Measurements from ENCODE around the gene BUD23. TPM values are rescaled to one million over a fixed set of nuclear protein-coding genes. Genes with fewer than 3 reads are reported as not detected.

The BUD23 gene
- total and polyA plus RNA-seq, 2 experiments from 2014 or later = 62.1 to 117 TPM

DNA sequence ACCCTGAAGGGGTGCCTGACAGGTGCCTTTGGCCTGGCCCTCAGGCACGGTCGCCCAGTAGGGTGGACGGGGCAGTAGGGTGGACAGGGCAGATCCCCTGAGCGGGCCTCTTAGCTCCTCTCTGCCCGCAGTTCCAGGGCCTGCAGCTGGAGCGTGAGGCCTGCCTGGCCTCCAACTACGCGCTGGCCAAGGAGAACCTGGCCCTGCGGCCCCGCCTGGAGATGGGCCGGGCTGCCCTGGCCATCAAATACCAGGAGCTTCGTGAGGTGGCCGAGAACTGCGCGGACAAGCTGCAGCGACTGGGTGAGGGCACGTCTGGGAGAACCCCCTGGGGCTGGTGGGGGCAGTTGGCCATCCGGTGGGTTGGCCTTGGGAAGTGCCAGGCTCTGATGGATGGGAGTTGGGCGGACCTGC lies 14.1 kb upstream of the BUD23 start:
- H3K4me3 ChIP-seq = no peak overlapping the region; the same call in 1 of the 2 replicates
- H3K79me2 ChIP-seq (replicated peaks; ENCODE audit: insufficient read depth) = no peaks in the 10 kb centered on the region
- Mint-ChIP-seq H3K27me3 (ENCODE audit: insufficient read depth, low read depth, poor library complexity) (peaks cover 23% of the 10 kb centered on the region), H3K36me3 (ENCODE audit: low read depth) (peaks cover 3% of the 10 kb centered on the region; the same call in 1 of the 3 replicates), H3K4me1 (peaks cover 20% of the 10 kb centered on the region; the same call in 2 of the 3 replicates), H3K9me3 (no peaks in the 10 kb centered on the region), H3K4me3 (no peak overlapping the region), H3K27ac (no peak overlapping the region)
- H2AFZ ChIP-seq = no peak overlapping the region
- DNase-seq (ENCODE audit: low spot score) (no peak), ATAC-seq (no peak; the same call in 2 of the 3 replicates)
- no peaks in the 10 kb centered on the region; the same call in 1 of the 2 replicates for H4K20me1 ChIP-seq (replicated peaks; ENCODE audit: insufficient read depth)
- H3K4me2 ChIP-seq = peak overlapping the region; percentile 88
- TF ChIP-seq ZNF114 (CRISPR knock-in tag; IDR thresholded peaks at IDR 0.05) = no peak
- TF ChIP-seq POLR2AphosphoS5 (IDR thresholded peaks at IDR 0.05; ENCODE audit: low read depth) = no peak
- TF ChIP-seq, protein P1, sequence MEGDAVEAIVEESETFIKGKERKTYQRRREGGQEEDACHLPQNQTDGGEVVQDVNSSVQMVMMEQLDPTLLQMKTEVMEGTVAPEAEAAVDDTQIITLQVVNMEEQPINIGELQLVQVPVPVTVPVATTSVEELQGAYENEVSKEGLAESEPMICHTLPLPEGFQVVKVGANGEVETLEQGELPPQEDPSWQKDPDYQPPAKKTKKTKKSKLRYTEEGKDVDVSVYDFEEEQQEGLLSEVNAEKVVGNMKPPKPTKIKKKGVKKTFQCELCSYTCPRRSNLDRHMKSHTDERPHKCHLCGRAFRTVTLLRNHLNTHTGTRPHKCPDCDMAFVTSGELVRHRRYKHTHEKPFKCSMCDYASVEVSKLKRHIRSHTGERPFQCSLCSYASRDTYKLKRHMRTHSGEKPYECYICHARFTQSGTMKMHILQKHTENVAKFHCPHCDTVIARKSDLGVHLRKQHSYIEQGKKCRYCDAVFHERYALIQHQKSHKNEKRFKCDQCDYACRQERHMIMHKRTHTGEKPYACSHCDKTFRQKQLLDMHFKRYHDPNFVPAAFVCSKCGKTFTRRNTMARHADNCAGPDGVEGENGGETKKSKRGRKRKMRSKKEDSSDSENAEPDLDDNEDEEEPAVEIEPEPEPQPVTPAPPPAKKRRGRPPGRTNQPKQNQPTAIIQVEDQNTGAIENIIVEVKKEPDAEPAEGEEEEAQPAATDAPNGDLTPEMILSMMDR (conservative IDR thresholded peaks at IDR 0.05; ENCODE audit: low read depth in 2 of 2) = no peak
- TF ChIP-seq, protein P2, sequence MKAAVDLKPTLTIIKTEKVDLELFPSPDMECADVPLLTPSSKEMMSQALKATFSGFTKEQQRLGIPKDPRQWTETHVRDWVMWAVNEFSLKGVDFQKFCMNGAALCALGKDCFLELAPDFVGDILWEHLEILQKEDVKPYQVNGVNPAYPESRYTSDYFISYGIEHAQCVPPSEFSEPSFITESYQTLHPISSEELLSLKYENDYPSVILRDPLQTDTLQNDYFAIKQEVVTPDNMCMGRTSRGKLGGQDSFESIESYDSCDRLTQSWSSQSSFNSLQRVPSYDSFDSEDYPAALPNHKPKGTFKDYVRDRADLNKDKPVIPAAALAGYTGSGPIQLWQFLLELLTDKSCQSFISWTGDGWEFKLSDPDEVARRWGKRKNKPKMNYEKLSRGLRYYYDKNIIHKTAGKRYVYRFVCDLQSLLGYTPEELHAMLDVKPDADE (IDR thresholded peaks at IDR 0.05) = no peak
- TF ChIP-seq NANOG (IDR thresholded peaks at IDR 0.05; ENCODE audit: borderline replicate concordance) = no peak
- TF ChIP-seq JUNB (IDR thresholded peaks at IDR 0.05; ENCODE audit: unreplicated experiment) = no peak
- TF ChIP-seq EZH2phosphoT487 (IDR thresholded peaks at IDR 0.05; ENCODE audit: unreplicated experiment) = no peak
- TF ChIP-seq, protein P3, sequence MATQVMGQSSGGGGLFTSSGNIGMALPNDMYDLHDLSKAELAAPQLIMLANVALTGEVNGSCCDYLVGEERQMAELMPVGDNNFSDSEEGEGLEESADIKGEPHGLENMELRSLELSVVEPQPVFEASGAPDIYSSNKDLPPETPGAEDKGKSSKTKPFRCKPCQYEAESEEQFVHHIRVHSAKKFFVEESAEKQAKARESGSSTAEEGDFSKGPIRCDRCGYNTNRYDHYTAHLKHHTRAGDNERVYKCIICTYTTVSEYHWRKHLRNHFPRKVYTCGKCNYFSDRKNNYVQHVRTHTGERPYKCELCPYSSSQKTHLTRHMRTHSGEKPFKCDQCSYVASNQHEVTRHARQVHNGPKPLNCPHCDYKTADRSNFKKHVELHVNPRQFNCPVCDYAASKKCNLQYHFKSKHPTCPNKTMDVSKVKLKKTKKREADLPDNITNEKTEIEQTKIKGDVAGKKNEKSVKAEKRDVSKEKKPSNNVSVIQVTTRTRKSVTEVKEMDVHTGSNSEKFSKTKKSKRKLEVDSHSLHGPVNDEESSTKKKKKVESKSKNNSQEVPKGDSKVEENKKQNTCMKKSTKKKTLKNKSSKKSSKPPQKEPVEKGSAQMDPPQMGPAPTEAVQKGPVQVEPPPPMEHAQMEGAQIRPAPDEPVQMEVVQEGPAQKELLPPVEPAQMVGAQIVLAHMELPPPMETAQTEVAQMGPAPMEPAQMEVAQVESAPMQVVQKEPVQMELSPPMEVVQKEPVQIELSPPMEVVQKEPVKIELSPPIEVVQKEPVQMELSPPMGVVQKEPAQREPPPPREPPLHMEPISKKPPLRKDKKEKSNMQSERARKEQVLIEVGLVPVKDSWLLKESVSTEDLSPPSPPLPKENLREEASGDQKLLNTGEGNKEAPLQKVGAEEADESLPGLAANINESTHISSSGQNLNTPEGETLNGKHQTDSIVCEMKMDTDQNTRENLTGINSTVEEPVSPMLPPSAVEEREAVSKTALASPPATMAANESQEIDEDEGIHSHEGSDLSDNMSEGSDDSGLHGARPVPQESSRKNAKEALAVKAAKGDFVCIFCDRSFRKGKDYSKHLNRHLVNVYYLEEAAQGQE (IDR thresholded peaks at IDR 0.05; ENCODE audit: unreplicated experiment) = no peak
- no peak for TF ChIP-seq EZH2 (IDR thresholded peaks at IDR 0.05; ENCODE audit: low read depth, unreplicated experiment)
- TF ChIP-seq STAT1 (IDR thresholded peaks at IDR 0.05; ENCODE audit: unreplicated experiment) = no peak
- 0 out of 2 replicates have a peak, but pooled peaks cover 3% of the 10 kb centered on the region for H3F3A ChIP-seq (replicated peaks; ENCODE audit: low read depth)
- H3K4me1 ChIP-seq (ENCODE audit: insufficient read depth) = peaks cover 19% of the 10 kb centered on the region; the same call in 1 of the 2 replicates
- no peaks in the 10 kb centered on the region for H3K36me3 ChIP-seq (ENCODE audit: insufficient read depth)
- H3K27me3 ChIP-seq (ENCODE audit: insufficient read depth) = peaks cover 11% of the 10 kb centered on the region
- no peaks in the 10 kb centered on the region for H3K9me2 ChIP-seq (ENCODE audit: insufficient read depth)
- H3K27ac ChIP-seq (ENCODE audit: low read depth) = no peak overlapping the region

All from GM23338 (cell line).